ENCODE data around the gene ENTR1. TPM values are rescaled to one million over a fixed set of nuclear protein-coding genes. Genes with fewer than 3 reads are reported as not detected.
A peak's percentile ranks its signal among the peaks of the same experiment; 100 is the strongest.
"Not testable (repeated sequence)": the region's sequence is repeated elsewhere in the genome, so short reads cannot be mapped to it uniquely, and the experiment has no call there.

ENTR1 gene
- total RNA-seq, 6 experiments from 2014 or later, result 40.8 to 55.1 (median 43.7) TPM

- H3K27me3 Mint-ChIP-seq (ENCODE audit: insufficient read depth), result peaks cover 4% of the 10 kb centered on the region; the same call in 1 of the 2 replicates
- no peak overlapping the region for H3K4me3 Mint-ChIP-seq
- DNase-seq, result no peak
- no peaks in the 10 kb centered on the region for H3K9me3 Mint-ChIP-seq
- H3K27ac Mint-ChIP-seq, result no peak overlapping the region
- H3K4me1 Mint-ChIP-seq (ENCODE audit: low read depth), result peaks cover 31% of the 10 kb centered on the region
- H3K36me3 Mint-ChIP-seq (ENCODE audit: low read depth), result peaks cover 45% of the 10 kb centered on the region
- no peak for TF ChIP-seq CTCF (IDR thresholded peaks at IDR 0.05)
These were observed 2.5 kb upstream of the ENTR1 start for GRCh38 chr9:136412962-136413361.

- TF ChIP-seq CTCF (IDR thresholded peaks at IDR 0.05), result no peak
- no peak for DNase-seq
- H3K36me3 Mint-ChIP-seq (ENCODE audit: low read depth), result peaks cover 38% of the 10 kb centered on the region
These were observed 964 bp upstream of the ENTR1 start for GRCh38 chr9:136411378-136411777.

GRCh38 chr9:136409557-136410455 is 608 bp downstream of the ENTR1 start:
- peak overlapping the region; percentile 91 for H3K27ac Mint-ChIP-seq
- H3K27me3 Mint-ChIP-seq (ENCODE audit: insufficient read depth), result peaks cover 2% of the 10 kb centered on the region
- H3K36me3 Mint-ChIP-seq (ENCODE audit: low read depth), result peaks cover 34% of the 10 kb centered on the region
- H3K4me1 Mint-ChIP-seq (ENCODE audit: low read depth), result peaks cover 31% of the 10 kb centered on the region
- peak; percentile 24 for DNase-seq
- no peak for TF ChIP-seq CTCF (IDR thresholded peaks at IDR 0.05)
- peak overlapping the region; percentile 98 for H3K4me3 Mint-ChIP-seq
- no peaks in the 10 kb centered on the region for H3K9me3 Mint-ChIP-seq

More at GRCh38 chr9:136411378-136411777, 964 bp upstream of the ENTR1 start:
- H3K27ac Mint-ChIP-seq, result peak overlapping the region; percentile 88
- H3K9me3 Mint-ChIP-seq, result no peaks in the 10 kb centered on the region
- H3K4me1 Mint-ChIP-seq (ENCODE audit: low read depth), result peaks cover 31% of the 10 kb centered on the region
- H3K4me3 Mint-ChIP-seq, result peak overlapping the region; percentile 98
- H3K27me3 Mint-ChIP-seq (ENCODE audit: insufficient read depth), result peaks cover 2% of the 10 kb centered on the region; the same call in 1 of the 2 replicates

- TF ChIP-seq CTCF (IDR thresholded peaks at IDR 0.05), result no peak
- peak overlapping the region; percentile 24; the same call in 1 of the 2 replicates for H3K4me3 Mint-ChIP-seq
- H3K9me3 Mint-ChIP-seq, result no peaks in the 10 kb centered on the region
- H3K4me1 Mint-ChIP-seq (ENCODE audit: low read depth), result peaks cover 31% of the 10 kb centered on the region
- H3K27me3 Mint-ChIP-seq (ENCODE audit: insufficient read depth), result peaks cover 2% of the 10 kb centered on the region
- H3K27ac Mint-ChIP-seq, result no peak overlapping the region
- DNase-seq, result no peak
- peaks cover 25% of the 10 kb centered on the region for H3K36me3 Mint-ChIP-seq (ENCODE audit: low read depth)
These were observed 2.5 kb downstream of the ENTR1 start for GRCh38 chr9:136407911-136408310.

- peaks cover 20% of the 10 kb centered on the region for H3K36me3 Mint-ChIP-seq (ENCODE audit: low read depth)
- H3K4me3 Mint-ChIP-seq; H3K9me3 Mint-ChIP-seq; H3K27me3 Mint-ChIP-seq (ENCODE audit: insufficient read depth); H3K27ac Mint-ChIP-seq; DNase-seq: not testable (repeated sequence)
- H3K4me1 Mint-ChIP-seq (ENCODE audit: low read depth), result peaks cover 26% of the 10 kb centered on the region
These were observed 3.4 kb downstream of the ENTR1 start for GRCh38 chr9:136407061-136407460.

- H3K36me3 Mint-ChIP-seq (ENCODE audit: low read depth), result peaks cover 18% of the 10 kb centered on the region
- not testable (repeated sequence) for H3K4me3 Mint-ChIP-seq; H3K27me3 Mint-ChIP-seq (ENCODE audit: insufficient read depth); H3K9me3 Mint-ChIP-seq; H3K27ac Mint-ChIP-seq; DNase-seq
- peaks cover 14% of the 10 kb centered on the region for H3K4me1 Mint-ChIP-seq (ENCODE audit: low read depth)
These were observed 4.5 kb downstream of the ENTR1 start for GRCh38 chr9:136405904-136406303.

All from HFFc6 (cell line).